DND-41 (cell line): ENCODE data around the gene KIAA0586.

ENCODE experiments used
- ATAC-seq: fragments of 200-7000 bp; cut with Tn5 transposase; 3 replicates; pipeline ENCODE4 v1.9.1; 2021; ENCODE audit warnings: low read depth; ENCODE audit not compliant: insufficient read depth
- DNase-seq: peaks from one replicate; pipeline ENCODE4 v3.0.0-alpha.2; 2020
- H2AFZ ChIP-seq: 2 replicates; pipeline ENCODE4 v1.6.0; 2012; ENCODE audit warnings: low read depth, low read length
- H3K27ac ChIP-seq: 2 replicates; pipeline ENCODE4 v1.5.1; 2012; ENCODE audit warnings: low read length, inconsistent platforms
- H3K27me3 ChIP-seq: fragments of 200-600 bp; sonication (generic); 2 replicates; pipeline ENCODE4 v1.6.0; 2012; ENCODE audit warnings: low read length, mild to moderate bottlenecking, inconsistent platforms; ENCODE audit not compliant: insufficient read depth, poor library complexity
- H3K36me3 ChIP-seq: 2 replicates; pipeline ENCODE4 v1.5.1; 2012; ENCODE audit warnings: low read length, inconsistent platforms; ENCODE audit not compliant: insufficient read depth
- H3K4me1 ChIP-seq: 2 replicates; pipeline ENCODE4 v1.5.1; 2012; ENCODE audit warnings: mild to moderate bottlenecking, low read length; ENCODE audit not compliant: insufficient read depth
- H3K4me2 ChIP-seq: 2 replicates; pipeline ENCODE4 v1.6.0; 2012; ENCODE audit warnings: mild to moderate bottlenecking, moderate library complexity, low read length, inconsistent platforms; ENCODE audit not compliant: insufficient read depth
- H3K4me3 ChIP-seq, 2 experiments: fragments of 200-600 bp in 1 of 2; shearing (Covaris generic) in 1 of 2; 2 replicates each; pipeline ENCODE4 v1.5.1; 2012 to 2016; ENCODE audit warnings: inconsistent platforms in 2 of 2, low read length in 2 of 2, mild to moderate bottlenecking in 2 of 2, low read depth in 1 of 2, moderate library complexity in 1 of 2
- H3K79me2 ChIP-seq: 2 replicates; pipeline ENCODE4 v1.6.0; 2012; ENCODE audit warnings: low read length, inconsistent platforms; ENCODE audit not compliant: insufficient read depth
- H3K9ac ChIP-seq: 2 replicates; pipeline ENCODE4 v1.6.0; 2012; ENCODE audit warnings: low read depth, mild to moderate bottlenecking, inconsistent platforms, low read length, moderate library complexity
- H3K9me3 ChIP-seq: 2 replicates; pipeline ENCODE4 v1.5.1; 2012; ENCODE audit warnings: low read length, moderate library complexity, mild to moderate bottlenecking, inconsistent platforms; ENCODE audit not compliant: insufficient read depth, severe bottlenecking
- H4K20me1 ChIP-seq: 2 replicates; pipeline ENCODE4 v1.6.0; 2012; ENCODE audit warnings: low read length; ENCODE audit not compliant: insufficient read depth
- CTCF ChIP-seq: IDR thresholded peaks from 2 replicates; pipeline ENCODE4 v1.5.1; 2012; ENCODE audit warnings: borderline replicate concordance, low read length, moderate library complexity, mild to moderate bottlenecking; ENCODE audit not compliant: poor library complexity, severe bottlenecking; ENCODE audit errors: extremely low read depth
- EZH2 ChIP-seq: IDR thresholded peaks from 3 replicates; pipeline ENCODE4 v1.6.1; 2012; ENCODE audit warnings: borderline replicate concordance, low read depth, mild to moderate bottlenecking, moderate library complexity, low read length, inconsistent platforms; ENCODE audit not compliant: severe bottlenecking

Gene KIAA0586

DNA sequence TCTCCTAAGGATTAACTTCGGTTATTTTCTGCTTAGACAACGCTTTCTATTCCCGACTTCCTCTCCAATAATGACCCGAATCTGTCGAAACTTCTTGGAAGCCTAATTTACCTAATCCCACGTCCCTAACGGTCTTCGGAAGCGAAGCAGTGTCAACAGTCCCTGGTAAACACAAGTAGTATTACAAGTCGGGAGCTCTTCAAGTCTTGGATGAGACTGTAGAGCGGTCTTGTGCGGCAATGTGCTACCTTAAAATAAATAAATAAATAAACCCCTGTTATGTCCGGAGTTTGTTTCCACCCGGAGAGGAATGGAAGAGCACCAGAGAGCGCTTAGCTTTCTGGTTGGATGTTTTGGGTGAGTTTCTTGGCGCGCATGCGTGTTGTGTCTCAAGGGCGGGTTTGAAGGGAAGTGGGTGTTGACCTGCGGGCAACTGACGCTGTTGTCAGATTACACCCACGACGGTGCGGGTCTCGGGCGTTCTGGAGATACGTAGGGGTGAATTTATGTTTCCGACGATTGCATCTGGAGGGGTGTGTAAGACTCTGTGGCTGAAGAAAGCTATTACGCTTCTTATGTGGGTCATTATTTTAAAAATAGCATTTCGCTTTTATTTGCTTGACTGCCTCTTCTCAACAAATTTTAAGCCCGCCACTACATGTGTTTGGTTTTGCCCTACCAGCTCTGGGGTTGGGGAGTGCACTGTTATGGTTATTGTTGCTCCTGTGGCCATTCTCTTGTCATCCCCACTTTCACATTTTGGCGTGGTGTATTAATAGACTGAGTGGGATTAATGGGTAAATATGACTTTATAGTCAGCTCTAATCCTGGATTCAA lies at the start of gene KIAA0586, which contains the start of gene TIMM9:
Gene KIAA0586 (plus strand): TSS at position 439 of the 837 bp plus-strand sequence. CDS start 546 bp downstream, outside the sequence.
Gene TIMM9 (minus strand): TSS at position 251 of the 837 bp plus-strand sequence. CDS start 15,586 bp downstream, outside the sequence.
- no peak for TF ChIP-seq CTCF
- TF ChIP-seq EZH2, result no peak
- H3K4me3 ChIP-seq, result peak within 1 kb of the TSS; percentile 78 to 93
- DNase-seq (peak; percentile 97), ATAC-seq (peak; percentile 91)
- peak within 1 kb of the TSS; percentile 98 for H3K27ac ChIP-seq
- no peaks in the 10 kb centered on the region for H3K9me3 ChIP-seq
- H3K36me3 ChIP-seq, result peaks cover 41% of the 10 kb centered on the region
- peak within 1 kb of the TSS; percentile 86 for H3K9ac ChIP-seq
- peaks cover 76% of the 10 kb centered on the region for H3K79me2 ChIP-seq
- H2AFZ ChIP-seq, result peak within 1 kb of the TSS; percentile 98
- H3K4me1 ChIP-seq, result peaks cover 42% of the 10 kb centered on the region
- H3K27me3 ChIP-seq, result no peaks in the 10 kb centered on the region
- 0 out of 2 replicates have a peak, but pooled peaks cover 6% of the 10 kb centered on the region for H4K20me1 ChIP-seq
- H3K4me2 ChIP-seq, result peak within 1 kb of the TSS; percentile 85

GRCh38 chr14:58390830-58391229 lies 36.7 kb upstream of the KIAA0586 start:
- ATAC-seq, result no peak
- TF ChIP-seq EZH2, result no peak
- no peak for TF ChIP-seq CTCF
- no peaks in the 10 kb centered on the region for H4K20me1 ChIP-seq

DNA sequence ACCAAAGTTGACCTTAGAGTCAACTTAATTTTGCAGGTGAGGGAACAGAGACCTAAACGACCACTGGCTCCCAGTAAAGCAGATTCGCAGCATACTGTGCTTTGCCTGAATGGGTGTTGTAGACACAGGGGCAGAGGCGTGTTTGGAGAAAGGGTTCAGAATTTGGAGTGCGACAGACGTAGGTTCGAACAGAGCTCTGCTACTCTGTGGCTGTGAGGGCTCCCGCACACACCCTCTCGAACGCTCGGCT lies 32.0 kb upstream of the KIAA0586 start:
- no peak overlapping the region for H3K27ac ChIP-seq
- no peaks in the 10 kb centered on the region for H3K27me3 ChIP-seq
- no peaks in the 10 kb centered on the region for H3K4me1 ChIP-seq
- H2AFZ ChIP-seq, result no peak overlapping the region
- no peak overlapping the region for H3K4me3 ChIP-seq
- no peaks in the 10 kb centered on the region for H4K20me1 ChIP-seq
- H3K36me3 ChIP-seq, result no peaks in the 10 kb centered on the region
- no peak overlapping the region for H3K4me2 ChIP-seq
- no peaks in the 10 kb centered on the region for H3K9me3 ChIP-seq
- no peaks in the 10 kb centered on the region for H3K79me2 ChIP-seq
- H3K9ac ChIP-seq, result no peak overlapping the region
- TF ChIP-seq EZH2, result no peak
- TF ChIP-seq CTCF, result no peak
- ATAC-seq (no peak), DNase-seq (no peak)

More at GRCh38 chr14:58390830-58391229, 36.7 kb upstream of the KIAA0586 start:
- no peak overlapping the region for H3K9ac ChIP-seq
- no peaks in the 10 kb centered on the region for H3K9me3 ChIP-seq
- H3K4me2 ChIP-seq, result no peak overlapping the region
- no peaks in the 10 kb centered on the region for H3K4me1 ChIP-seq
- DNase-seq, result no peak
- H3K36me3 ChIP-seq, result no peaks in the 10 kb centered on the region
- no peak overlapping the region for H3K4me3 ChIP-seq
- no peaks in the 10 kb centered on the region for H3K27me3 ChIP-seq
- no peak overlapping the region for H2AFZ ChIP-seq
- no peaks in the 10 kb centered on the region for H3K79me2 ChIP-seq
- no peak overlapping the region for H3K27ac ChIP-seq
